GM19328 (cell line): ENCODE measurements around the gene PRPF18.

ENCODE experiments used
- ATAC-seq: cut with Tn5 transposase; IDR thresholded peaks from one replicate; pipeline ENCODE4 v1.9.1; 2021; ENCODE audit warnings: mild to moderate bottlenecking, moderate library complexity; ENCODE audit not compliant: unreplicated experiment

The PRPF18 gene

DNA sequence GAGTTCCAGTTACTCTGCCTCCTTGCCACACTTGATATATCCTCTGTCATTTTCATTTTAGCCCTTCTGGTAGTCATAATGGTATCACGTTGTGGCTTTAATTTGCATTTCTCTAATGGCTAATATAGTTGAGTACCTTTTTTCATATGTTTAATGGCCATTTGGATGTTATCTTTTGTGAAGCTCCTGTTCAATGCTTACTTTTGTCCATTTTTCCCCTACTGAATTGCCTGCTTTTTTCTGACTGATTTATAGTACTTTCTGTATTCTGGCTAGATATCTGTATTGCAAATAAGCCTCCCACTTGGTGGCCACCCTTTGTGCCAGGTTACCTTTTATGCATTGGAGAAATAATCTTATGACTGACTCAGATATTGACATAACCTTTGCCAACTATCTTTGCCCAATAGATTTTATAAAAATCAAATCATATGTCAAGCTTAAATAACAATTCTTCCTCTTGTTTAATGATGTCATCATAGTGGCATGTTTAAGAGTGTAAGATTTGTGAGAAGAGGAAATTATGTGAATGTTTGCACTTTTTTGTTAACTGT is 50.6 kb downstream of the PRPF18 start:
- no peak for ATAC-seq

DNA sequence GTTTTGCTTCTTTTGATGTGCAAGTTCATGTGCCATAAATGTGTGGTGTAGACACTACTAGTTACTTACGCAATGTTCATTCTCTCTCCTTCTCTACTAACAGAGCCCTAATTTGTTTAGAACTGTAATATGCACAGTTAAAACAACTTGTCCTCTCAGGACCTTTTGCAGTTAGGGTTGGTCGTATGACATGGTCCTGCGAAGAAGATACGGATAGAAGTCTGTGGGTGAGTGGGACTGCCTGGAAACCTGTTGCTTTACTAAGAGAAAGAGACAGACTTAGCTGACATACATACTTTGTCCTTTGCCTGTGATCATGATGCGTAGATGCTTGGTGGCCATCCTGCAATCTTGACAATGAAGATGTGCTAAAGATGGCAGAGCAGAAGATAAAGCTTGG is 51.1 kb downstream of the PRPF18 start:
- ATAC-seq: no peak

DNA sequence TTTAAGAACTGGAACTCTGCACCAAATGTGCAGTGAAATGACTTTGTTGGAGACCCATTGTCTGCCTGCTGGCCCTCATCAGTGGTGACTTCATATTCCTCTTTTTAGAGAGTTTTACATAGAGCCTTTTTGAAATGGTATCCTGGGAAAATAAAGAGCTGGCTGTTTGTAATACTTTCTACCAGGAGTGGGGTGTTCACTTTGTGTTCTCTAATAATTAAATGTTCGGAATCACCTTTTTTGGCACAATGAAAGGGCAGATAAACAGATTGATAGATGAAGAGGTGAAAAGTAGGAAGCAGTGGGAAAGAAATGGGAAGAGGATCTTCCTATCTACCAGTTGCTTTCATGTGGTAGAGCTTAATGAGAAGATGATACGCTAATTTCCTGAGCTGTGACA is 55.5 kb downstream of the PRPF18 start:
- ATAC-seq: no peak

DNA sequence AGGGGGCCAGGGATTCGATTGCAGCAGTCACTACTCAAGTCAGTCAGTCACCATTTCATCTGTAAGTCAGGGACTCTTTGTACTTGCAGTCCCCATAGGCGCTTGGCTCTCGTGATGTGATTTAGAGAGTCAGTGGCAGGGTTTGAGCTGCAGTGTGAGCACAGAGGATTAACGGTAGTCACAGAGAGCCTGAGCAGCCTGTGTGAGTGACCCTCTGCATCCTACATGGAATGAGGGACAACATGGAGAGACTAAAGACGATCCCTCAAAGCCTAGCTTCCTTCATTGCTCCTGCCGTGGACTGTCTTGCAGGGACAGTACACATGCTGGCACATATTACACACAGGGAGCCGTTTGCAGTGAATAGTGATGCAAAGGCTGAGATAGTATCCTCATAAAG is 56.3 kb downstream of the PRPF18 start:
- no peak for ATAC-seq

DNA sequence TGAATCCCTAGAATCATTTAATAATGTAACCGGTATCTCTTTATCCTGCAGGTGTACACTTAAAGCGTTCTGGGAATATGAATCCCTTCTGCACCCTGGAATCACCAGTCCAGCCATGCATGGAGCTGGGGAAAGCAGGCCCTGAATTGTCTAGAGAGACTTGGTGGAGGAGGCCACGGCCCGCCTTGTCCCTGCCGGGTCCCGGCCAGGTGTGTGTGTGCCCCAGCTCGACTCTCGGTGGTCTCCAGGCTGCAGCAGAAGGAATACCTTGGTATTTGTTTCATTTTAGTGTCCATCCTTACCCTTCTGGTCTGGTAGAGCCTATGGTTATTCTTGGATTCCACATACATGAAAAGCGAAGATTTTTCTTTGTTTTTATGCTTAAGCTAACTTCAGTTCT is 58.1 kb downstream of the PRPF18 start:
- no peak for ATAC-seq

DNA sequence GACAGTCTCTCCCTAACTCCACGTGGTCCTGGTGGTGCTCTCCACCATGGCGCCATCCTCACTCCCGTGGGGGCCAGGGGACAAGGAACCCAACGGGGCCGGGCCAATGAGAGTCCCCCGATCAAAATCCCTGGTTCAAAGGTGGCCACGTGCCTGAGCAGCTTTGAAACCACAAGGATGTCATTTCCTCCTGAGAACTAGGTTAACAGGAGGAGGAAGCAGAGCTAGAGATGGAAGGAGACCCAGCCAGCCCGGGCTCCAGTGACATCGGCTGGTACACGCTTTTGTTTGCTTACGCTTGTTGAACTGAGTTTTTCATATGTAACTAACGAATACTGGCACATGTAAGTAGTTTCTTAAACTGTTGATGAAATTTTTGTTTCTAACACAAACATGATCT is 61.7 kb downstream of the PRPF18 start:
- ATAC-seq: no peak

DNA sequence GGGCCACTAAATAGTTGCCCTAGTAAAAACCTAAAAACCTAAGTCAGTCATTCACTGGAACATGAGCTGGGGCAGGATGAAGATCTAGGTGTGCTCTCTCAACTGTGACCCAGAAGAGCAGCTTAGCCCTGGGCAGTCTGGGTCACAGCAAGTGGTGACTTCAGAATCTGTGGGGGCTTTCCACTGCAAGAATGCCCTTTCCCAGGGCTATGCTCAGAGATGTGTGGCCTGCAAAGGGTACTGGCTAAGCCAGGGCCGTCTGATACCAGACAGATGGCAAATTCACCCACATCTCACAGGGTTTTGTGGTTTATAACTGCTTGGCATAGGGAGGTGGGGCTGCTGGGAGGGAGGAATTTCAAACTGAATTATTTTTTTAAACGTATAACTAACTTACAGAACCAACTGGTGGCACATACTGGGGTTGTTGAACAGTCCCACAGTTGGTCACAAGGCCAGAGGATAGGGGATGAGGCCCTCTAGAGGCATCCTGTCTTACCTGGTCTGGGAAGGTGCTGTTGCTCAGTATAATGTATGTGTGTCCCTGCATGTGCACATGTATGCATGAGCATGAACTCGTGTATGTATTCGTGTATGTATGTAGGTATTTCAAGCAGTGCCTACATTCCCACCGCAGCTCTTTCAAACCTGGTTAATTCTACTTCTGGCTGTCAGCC is 63.2 kb downstream of the PRPF18 start:
- ATAC-seq: no peak

DNA sequence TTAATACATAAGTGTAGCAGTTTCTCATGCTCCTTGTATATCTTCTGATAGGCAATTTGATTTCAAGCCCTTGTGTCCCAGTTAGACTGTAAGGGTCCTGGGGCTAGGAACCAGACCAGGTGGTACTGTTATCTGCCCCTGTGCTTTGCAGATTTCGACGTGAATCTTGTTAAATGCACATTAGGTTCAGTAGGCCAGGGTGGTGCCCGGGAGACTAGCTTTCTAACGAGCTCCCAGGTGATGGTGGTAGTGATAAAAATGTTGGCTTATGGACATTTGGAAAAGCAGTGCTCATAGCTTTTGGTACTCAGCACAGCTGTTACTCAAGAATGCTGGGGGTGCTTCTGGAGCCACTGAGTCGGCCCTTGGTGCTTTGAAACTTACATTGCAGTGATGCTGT is 64.2 kb downstream of the PRPF18 start:
- no peak for ATAC-seq

DNA sequence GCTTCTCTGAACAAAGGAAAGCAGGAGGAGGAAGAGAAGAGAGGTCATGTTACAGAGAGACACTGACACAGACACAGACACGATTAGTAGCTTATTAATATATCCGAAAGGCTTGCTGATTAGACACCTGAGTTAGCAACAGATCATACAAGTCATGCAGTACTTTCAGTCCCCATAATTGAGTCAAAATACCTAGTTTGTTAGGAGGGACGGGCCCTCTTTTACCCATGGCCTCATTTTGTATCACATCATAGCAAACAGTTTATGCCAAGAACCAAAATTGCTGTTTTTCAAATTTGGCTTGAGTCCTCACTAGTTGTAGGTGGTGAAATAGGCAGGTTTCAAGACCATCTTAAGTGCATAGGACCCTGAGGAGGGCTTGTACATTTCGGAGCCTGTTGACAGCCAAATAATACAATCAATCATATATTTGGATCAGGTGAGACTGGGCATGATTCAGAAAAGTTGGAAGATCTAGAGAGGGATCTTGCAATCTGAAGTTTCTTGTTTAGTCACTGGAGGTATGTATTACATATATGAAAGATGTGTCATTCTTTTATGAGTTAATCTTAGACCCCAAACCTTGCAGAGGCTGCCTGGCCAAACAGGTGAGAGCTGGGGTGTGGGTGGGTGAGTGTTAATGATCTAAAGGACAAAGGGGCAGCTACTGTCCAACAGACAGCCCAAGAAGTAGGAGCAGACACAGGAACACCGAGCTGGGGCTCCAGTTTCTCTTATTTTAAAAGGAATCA is 65.4 kb downstream of the PRPF18 start:
- no peak for ATAC-seq

DNA sequence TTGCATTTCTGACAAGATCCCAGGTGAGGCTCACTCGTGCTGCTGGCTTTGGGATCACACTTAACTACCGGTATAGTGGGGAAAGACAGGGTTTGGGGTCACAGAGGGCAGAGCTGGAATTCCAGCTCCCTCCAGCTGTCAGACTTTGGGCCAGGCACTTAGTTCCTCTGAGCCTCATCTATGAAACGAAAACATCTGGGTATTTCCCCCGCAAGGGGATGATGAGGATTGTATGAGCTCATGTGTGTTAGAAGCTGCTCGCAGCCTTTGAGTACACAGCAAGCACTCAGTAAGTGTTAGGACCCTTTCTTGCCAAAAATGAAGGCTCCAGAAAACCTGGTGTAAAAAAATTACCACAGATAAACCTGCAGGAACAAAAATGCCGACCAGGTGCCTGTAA is 66.1 kb downstream of the PRPF18 start:
- ATAC-seq: no peak

DNA sequence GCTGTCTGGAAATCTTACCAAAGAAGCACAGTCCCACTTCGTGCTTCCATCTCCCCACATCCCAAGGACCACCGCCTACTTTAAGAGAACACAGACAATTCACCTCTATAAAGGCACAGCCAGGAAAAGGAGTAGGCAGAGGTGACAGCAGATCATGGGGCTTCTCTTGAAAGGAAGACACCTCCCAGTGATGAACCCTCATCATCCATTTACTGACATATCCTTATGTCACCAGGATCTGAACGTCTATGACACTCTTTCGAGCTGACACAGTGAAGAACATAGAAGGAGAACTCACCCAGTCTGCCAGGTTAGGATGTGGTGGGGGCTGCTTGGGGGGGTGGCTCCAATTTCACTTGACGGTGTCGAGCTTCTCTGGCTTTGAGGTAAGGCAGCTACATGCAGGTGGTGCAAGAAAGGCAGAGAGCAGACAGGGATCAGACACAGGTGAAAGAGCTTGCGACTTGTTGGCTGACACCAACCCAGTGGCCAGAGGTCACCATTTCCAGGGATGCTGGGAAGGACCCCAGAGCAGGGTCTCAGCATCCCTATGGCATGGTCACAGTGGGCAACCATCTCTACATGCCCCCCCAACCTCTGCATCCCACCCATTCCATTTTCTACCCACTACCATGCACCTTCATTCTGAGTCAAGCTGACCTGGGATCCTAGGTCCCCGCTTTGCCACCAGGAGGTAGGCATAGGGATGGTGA is 67.5 kb downstream of the PRPF18 start:
- ATAC-seq: no peak

DNA sequence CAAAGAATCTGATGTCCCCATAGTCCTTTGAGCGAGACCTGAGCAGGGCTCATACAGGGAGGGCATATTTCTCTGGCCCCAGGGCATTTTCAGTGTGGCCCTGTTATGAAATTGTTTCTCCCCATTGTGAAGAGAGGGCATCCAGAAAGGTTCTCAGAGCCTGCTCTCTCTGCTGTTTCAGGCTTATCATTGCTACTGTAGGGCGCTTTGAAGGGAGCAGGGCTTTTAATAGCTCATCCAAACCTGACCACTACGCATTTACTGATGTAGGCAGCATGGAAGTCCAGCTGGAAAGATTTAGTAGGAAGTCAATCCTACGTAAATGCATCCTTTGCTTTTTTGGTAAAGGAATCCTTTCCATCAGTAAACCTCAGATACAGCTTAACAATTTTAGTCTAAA is 68.1 kb downstream of the PRPF18 start:
- no peak for ATAC-seq

DNA sequence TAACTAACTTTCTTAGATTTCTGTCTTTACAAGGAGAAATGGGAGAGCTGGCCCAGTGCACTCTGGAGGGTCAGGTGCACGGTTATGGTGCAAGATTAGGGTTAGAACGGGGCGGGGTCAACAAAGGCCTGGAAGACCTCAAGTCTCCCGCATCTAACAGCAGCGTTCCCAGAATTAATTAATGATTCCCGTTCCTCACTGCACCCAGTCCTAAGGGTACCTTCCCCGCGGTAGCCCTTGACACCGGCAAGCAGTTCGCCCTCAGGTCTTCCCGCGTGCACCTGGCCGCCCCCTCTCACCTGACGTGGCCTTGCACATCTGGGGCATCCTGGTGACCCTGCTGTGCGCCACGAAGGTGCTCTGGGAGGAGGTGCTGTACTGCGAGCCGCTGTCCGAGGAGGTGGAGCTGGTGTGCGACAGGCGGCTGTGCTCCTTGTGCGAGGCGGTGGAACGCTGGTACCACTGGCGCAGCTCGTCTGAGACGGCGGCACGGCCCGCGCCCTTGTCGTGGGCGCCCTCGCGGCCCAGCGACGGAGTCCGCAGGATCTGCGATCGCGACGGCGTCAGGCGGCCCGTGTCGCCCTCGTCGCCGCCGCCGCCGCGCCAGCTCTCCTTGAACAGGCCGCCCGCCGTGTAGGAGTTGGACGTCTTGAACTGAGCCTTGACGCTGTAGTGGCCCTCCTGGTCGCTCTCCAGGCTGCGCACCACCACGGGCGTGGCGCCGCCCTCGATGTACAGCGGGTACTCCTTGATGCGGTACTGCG is 69.8 kb downstream of the PRPF18 start:
- no peak for ATAC-seq

DNA sequence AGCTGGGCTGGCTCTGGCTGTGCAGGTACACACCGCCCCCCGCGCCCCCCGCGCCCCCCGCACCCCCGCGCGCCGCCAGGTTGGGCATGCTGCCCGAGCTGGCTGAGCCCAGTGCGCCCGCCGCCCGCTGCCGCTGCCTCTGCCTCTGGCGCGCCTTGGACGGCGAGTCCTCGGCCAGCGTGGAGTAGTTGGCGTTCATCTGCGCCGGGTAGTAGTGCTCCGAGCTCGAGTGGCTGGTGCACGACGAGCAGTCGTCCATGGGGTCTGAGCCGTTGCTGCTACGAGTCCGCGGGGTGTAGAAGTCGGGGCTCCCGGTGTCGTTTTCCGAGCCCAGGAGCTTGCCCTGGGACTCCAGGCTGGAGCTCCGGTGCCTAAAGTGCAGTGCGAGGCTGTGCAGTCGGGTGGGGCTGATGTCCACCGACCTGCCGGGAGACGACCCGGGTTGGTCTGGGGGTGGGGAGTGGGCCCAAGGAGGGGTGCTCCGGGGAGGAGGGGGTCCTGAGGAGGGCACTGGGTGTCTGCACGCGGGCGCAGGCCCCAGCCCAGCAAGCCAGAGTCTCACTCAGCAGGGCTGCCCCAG is 70.4 kb downstream of the PRPF18 start:
- ATAC-seq: no peak

DNA sequence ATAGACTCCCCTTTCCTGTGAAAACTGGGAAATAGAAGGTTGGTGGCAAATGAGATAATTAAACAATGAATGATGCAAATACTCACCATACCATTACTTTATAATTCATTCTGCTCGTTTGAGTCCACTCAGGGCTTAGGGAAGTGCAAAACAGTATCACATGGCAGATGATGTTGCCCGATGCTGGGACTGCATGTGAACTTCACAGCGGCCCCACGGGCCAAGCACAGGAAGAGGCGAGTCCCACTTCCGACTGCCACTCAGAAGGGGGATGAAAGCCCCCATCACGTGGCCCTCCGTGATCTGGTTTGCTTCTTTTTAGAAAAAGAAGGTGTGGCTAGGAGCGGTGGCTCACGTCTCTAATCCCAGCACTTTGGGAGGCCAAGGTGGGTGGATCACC is 71.5 kb downstream of the PRPF18 start:
- ATAC-seq: no peak

DNA sequence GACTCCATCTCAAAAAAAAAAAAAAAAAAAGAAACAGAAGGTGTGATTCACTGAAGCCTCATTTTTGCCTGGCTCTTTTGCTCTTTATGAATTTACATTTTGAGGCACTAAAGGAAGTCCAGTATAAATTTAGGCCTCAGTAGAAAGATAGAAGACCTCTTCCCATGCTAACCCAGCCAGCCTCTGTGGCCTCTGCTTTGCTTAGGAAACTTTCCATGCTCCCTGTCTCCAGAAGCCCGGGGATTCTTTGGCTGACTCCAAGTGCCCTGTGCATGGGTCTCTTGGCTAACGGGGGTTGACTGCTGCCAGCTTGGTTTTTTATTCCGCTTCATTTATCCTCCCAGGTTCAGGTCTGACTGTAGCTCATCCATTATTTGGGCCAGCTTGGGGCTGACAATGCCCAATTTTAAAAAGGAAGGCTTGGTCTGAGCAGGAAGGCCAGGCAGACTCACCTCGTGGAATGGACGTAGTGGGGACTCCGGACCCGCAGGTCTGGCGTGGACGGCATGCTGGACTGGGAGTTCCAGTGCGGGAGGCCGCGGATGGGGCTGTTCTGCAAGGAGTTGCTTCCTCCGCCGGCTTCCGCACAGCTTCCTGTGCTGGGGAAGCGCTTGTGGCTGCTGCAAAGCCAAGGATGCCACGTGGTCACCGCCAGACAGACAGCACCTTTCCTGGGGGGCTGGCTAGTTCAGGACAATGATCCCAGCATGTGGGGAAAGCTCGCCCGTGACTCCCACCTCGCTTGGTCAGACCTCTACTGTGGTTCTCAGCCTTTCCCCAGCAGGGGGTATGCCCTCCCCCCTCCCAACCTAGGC is 72.3 kb downstream of the PRPF18 start:
- no peak for ATAC-seq

DNA sequence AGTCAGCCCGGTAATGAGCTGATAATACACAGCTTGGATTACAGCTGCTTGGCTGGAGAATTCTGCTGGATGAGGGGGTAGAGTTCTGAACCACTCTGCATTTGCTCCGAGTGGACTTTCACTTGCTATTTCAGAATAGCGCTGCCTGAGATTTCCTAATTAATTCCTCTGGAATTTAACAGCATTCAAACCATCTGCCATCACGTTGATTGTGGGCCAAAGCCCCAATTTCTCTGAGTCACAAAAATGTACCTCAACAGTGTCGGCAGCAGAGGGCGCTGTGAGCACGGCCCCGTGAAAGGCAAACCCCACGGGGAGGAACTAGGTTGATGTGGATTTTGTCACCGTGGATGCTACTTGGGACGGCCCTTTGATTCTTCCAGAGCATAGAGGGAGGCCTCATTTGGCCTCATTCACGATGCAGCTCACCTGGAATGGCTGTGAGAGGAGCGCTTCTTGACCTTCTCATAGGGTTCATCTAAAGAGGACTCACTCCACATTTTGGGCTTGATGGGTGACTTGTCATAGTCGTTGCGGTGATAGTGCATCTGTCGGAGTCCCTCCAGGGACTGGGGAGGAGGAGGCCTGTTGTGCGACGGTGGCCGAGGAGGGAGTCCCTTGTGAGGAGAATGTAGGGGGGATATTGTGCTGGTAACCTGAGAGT is 73.3 kb downstream of the PRPF18 start:
- no peak for ATAC-seq

DNA sequence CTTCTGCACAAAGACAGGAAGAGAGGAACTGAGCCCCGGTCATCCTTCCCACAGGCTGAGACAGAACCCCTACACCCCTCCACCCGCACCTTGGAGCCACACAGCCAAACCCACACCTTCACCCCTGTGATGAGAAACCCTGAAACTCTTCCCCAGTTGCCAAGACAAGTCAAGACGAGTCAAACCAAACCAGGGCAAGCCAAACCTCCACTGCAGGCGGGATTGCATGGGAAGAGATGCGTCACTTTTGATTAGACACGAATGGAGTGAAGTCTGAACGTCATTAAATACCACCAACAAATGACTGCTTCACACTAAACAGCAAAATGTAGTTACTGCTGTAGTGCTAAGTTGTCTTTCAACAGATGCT is 73.8 kb downstream of the PRPF18 start:
- ATAC-seq: no peak

DNA sequence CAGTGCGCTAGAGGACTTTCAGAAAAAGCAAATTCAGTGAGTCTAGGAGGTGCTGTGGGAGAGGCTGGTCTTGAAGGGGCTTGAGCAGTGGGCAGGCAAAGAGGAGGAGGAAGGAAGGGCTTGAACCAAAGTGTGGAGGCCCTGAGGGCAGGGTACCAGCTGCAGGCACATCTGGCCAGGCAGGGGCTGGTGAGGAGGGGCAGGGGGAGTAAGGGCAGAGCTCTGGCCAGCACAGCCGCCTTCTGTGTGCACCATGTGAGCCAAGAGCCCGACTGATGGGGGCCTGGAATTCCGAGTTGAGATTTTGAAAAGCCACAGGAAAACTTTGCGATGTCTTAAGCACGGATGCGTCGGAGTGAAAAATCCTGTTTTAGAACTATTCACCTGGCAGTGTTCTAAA is 74.5 kb downstream of the PRPF18 start:
- no peak for ATAC-seq
